ENCODE measurements around the gene INPP5A.
"Not testable (repeated sequence)": the region's sequence is repeated elsewhere in the genome, so short reads cannot be mapped to it uniquely, and the experiment has no call there.

The INPP5A gene

DNA sequence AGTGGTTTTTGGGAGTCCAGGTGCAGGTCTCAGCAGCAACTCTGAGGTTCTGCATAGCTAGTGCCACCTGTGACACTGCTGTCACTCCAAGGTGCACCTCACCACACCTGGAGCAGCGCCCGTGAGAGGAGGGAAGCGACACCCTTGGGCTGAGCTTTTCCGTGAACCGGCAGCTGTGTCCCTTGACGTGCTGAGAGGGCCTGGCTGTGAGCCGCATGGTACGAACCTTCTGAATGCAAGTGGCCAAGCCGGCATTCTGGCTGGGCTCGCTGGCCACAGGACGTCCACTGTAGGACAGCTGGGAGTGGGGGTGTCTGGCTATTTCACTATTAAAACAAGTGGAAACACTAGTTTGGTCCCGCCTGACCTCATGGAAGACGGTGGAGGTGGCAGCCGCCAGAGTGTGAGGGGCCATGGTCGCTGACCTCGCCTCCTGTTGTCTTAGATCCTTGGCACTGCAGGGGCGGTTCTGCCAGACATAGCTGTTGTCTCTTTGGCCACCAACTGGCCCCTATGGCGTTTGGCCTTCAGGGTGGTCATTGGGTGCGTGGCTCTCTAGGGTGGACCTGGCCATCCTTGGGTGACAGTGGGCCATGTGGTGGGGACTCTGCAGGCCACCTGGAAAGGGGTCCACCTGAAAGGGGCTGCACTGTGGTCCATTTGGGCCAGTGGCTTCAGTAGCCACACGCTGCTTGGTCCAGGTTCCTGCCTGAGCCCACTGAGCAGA, 12.9 kb downstream of the INPP5A start:
- DNase-seq: no peak

- no peak for DNase-seq
Observed at GRCh38 chr10:132551093-132551807, 13.7 kb downstream of the INPP5A start.

DNA sequence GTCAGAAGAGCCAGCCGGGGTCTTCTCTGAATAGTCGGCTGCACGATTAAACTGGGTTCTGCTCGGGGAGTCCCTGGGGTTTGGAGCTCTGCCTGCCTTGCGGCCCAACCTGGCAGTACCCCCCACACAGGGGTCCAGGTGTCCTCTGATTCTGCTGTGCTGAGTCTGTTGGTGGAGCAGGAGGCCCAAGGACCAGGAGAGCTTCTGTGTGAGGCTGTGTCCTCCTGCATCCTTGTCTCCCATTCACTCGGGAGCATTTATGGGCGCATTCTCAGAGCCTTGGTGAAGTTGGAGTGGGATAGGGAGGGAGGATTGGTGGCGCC, 14.2 kb downstream of the INPP5A start:
- no peak for DNase-seq

DNA sequence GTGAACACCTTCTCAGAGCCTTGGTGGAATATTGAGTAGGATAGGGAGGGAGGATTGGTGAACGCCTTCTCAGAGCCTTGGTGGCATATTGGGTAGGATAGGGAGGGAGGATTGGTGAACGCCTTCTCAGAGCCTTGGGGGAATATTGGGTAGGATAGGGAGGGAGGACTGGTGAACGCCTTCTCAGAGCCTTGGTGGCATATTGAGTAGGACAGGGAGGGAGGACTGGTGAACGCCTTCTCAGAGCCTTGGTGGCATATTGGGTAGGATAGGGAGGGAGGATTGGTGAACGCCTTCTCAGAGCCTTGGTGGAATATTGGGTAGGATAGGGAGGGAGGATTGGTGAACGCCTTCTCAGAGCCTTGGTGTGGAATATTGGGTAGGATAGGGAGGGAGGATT, 15.0 kb downstream of the INPP5A start:
- DNase-seq: not testable (repeated sequence)

DNA sequence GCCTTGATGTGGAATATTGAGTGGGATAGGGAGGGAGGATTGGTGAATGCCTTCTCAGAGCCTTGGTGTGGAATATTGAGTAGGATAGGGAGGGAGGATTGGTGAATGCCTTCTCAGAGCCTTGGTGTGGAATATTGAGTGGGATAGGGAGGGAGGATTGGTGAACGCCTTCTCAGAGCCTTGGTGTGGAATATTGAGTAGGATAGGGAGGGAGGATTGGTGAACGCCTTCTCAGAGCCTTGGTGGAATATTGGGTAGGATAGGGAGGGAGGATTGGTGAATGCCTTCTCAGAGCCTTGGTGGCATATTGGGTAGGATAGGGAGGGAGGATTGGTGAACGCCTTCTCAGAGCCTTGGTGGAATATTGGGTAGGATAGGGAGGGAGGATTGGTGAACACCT, 16.0 kb downstream of the INPP5A start:
- not testable (repeated sequence) for DNase-seq

- no peak for DNase-seq
Observed at GRCh38 chr10:132554053-132554990, 16.7 kb downstream of the INPP5A start.

DNA sequence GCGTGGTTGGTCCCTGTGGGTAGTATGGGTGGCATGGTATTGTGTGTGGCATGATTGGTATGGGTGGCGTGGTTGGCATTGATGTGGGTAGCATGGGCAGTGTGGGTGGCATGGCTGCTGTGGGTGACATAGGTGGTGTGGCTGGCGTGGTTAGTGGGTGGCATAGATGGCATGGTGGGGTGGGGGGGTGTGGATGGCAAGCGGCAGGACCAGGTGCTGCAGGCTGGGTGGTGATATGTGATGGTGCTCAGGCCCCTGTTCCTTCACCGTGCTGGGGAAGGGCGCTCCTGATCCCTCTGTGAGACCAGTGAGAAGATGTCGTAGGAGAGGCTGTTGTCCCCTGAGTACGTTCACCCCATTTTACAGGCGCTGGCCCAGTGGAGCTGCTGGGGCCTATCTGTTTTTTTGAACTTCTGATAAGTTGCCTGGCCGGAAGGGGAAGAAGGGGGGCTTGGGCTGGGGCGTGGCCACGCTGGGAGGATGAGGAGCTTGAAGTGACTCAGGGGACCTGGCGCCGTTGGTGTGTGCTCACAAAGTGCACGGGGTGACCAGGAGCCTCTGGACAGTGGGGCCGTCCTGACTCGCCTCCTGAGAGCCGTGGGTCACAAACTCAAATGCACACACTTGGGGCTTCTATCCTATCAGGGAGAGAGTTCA, 17.5 kb downstream of the INPP5A start:
- no peak for DNase-seq

GRCh38 chr10:132555648-132556575, 18.3 kb downstream of the INPP5A start:
- DNase-seq: no peak

DNA sequence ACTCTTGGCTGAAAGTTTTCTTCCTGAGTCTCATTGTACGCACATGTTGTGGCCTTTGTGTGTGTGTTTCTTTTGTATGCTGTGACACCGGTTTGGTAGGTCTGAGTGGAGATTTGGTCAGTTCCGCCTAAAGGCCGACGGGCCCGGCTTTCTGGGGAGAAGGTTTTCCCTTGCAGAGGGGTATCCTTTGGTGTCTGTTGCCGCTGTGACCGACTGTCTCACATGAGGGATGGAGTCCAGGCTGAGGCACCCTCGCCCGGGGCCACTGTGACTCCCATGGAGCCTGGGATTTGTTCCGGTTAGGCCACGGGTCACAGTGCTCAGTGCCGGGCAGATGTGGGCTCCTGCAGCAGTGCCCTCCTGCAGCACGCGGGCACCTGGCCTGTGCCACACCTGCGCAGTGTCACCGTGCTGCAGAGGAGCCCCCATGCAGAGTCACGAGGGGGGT, 19.4 kb downstream of the INPP5A start:
- DNase-seq: no peak

DNA sequence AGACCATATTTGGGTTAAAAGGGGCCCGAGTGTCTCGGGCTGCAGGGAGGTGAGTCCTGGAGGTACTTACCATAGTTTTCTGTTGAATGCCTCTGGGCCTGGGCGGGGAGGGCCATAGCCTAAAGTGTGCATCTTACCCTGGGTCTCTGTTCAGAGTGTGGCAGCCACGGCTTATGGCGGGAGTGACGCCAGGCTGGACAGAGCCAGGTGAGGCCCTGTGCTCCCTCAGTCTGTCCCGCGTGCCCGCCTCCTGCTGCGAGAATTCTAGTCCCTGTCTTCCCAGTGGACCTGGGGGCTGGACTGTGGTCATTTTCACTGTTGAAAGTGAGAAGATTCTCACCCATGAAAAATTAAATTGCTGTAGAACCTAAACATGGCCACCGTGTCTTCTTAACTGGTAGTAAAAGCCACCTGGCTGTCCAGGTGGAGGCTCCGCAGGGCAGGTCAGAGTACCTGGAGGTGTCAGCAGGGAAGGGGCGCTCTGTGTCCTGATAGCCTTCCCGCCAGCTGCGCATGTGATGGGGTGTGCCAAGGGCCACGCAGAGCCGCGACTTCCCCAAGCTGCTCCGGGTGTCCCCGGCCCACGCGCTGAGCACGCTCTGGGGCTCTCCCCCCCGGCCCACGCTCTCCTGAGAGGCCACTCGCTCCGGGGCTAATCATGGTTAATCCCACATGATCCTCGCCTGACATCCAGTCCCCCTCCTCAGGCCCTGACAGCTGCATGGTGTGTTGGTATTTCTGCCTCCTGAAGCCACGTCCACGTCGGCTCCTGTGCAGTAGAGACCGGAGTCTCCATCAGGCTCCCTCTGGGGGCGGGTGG, 20.3 kb downstream of the INPP5A start:
- DNase-seq: no peak

DNA sequence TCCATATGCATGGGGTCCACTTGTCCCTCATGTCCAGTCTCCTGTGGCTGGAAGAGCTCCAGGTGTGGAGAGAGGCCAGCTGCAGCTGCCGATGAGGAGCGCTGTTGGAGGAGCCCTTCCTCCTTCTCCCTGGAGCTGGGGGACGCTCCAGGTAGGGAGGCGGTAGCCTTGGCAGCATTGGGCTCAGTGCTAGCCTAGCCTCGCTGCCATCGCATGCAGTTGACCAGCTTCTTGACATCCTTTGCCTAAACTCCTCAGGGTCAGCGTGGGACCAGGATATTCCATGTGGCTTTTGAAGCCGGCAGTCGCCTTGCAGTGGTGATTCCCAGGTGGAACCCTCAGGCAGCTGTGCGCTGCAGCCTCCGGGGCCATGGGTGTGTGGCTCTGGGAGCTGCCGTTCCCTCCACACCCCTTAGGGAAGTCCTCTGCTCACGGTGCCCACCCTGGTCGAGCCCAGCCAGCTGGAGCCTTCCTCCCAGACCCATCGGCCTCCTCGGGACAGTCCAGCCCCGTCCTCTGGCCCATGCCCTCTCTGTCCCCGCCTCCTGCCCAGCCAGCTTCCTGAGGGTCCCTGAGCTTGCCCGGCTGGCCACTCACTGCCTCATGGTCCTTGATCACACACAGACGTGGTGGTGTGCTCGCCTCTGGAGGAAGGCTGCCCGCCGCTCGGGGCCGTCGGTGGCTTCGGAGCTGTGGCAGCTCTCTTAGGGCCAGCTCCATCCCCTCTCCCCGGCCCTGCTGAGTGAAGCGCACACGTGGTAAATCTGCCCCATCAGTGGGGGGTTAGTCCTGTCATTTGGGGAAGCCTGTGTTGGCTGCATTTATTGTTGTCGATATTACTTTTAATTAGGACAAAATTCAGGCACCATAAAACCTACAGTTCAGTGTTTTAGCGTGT, 21.2 kb downstream of the INPP5A start:
- DNase-seq: no peak

- no peak for DNase-seq
Observed at GRCh38 chr10:132559538-132559937, 22.0 kb downstream of the INPP5A start.

- DNase-seq: no peak
Observed at GRCh38 chr10:132560241-132560731, 22.7 kb downstream of the INPP5A start.

DNA sequence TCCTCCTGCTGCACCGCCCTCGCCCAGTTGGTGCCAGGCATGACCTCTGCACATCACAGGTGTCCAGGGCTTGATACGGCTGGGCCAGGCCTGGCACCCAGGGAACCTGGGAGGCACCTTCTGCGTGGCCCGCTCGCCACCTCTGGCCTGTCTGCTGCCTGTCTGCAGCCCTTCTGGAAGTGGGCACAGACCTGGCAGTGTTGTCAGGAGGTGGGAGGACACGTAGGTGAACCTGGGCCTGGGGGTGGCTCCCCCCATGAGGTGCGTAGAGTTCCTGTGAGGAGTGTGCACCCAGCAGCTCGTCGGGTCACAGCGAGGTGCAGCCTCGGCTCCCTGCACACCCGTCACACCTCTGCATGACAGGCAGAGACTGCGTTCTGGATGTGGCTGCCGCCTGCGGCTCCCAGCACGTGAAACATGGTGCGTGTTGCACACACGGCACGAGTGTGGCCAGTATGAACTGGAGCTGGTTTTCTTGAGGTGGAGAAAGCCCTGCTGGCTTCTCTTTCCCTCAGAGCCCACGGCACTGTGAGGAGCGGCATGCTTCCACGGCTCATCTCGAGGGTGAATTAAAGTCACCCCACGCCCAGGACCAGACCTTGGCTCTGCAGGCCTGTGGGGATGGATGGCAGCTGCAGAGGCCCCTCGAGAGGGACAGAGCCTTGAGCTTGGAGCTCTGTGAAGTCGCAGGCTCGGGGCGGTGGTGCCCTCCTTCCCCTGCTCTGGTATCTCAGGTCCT, 24.8 kb downstream of the INPP5A start:
- DNase-seq: no peak

GRCh38 chr10:132562916-132563456, 25.4 kb downstream of the INPP5A start:
- no peak for DNase-seq

- DNase-seq: no peak
Observed at GRCh38 chr10:132563485-132564248, 26.1 kb downstream of the INPP5A start.

DNA sequence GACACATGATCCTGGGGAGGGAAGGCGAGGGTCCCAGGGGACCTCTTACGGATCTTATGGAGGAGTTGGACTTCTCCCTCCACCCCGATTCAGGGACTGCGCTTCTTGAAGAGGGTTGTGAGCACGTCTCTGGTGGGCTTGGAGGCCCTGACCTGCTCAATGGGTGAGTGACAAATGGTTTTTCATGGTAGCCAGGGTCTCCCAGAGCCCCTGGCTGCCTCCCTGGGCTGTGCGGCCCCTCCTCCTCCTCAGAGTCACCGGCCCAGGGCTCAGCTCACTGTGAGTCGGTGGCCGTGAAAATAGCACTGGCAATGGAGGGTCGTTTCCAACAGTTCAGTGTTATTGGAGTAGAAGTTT, 26.6 kb downstream of the INPP5A start:
- no peak for DNase-seq

DNA sequence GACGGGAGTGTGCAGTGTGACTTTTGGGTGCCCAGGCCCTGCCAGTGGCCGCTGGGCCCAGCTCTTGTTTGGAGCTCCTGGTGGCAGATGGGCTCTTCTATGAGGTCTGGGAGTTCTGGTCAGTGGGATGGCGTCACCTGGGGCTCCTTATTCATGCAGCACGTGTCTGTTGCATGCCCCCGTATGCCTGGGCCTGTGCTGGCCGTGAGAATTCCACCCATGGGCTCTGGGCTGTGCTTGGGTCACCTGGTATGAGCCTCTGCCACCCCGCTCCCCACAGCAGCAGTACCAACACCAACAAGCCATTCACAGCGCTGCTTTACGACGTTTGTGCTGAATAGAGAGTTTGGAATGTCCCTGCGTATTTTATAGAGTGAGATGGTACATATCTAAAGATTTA, 27.1 kb downstream of the INPP5A start:
- DNase-seq: no peak
